Right cardiac atrium (tissue), 5 donors: ENCODE results near the gene OR52E6. TPM values are rescaled to one million over a fixed set of nuclear protein-coding genes. Genes with fewer than 3 reads are reported as not detected.

Experiments
- ATAC-seq, 2 donors: fragments of 200-7000 bp; cut with Tn5 transposase; one replicate each; pipeline versions ENCODE4 v1.8.0 to v1.9.1; 2020; ENCODE audit warnings: moderate library complexity in 2 of 2, mild to moderate bottlenecking in 1 of 2
- DNase-seq, 3 donors: peaks; one replicate each; pipeline ENCODE4 v3.0.0-alpha.2; 2020
- H3K27ac ChIP-seq: one replicate; pipeline ENCODE4 v1.5.1; 2013; ENCODE audit warnings: mild to moderate bottlenecking, low read length, control low read depth, moderate library complexity
- H3K27me3 ChIP-seq: one replicate; pipeline ENCODE4 v1.6.1; 2013; ENCODE audit not compliant: control insufficient read depth, insufficient read depth
- H3K4me1 ChIP-seq: one replicate; pipeline ENCODE4 v1.6.1; 2013; ENCODE audit warnings: low read length; ENCODE audit not compliant: control insufficient read depth, insufficient read depth
- H3K4me3 ChIP-seq: one replicate; pipeline ENCODE4 v1.5.1; 2013; ENCODE audit warnings: low read length, control low read depth
- H3K9me3 ChIP-seq: one replicate; pipeline ENCODE4 v1.6.1; 2013; ENCODE audit warnings: low read length; ENCODE audit not compliant: control insufficient read depth
- WGBS: extraction: QIAGEN DNeasy Blood & Tissue Kit; methylation state at CpG from one replicate; pipeline ENCODE4 v1.1.7; 2013; 5-methylcytosine and 5-hydroxymethylcytosine counted together
- intact Hi-C, 4 donors: fragments of 100-400 bp; cut with DNase I; formaldehyde crosslinking; loops; one replicate each; pipeline versions ENCODE4 v1.11.0 to v1.14.0; 2022 to 2023
- polyA plus RNA-seq: library from polyadenylated mRNA; stranded (reverse); fragments of 200-250 nt; gene quantifications from one replicate; pipeline ENCODE4 v1.2.3, GENCODE V29; 2013
- total RNA-seq, 4 donors: library from RNA; stranded (reverse); fragmentation: NEBNext Ultra II Directional; extraction: Animal tissue kit (Norgen Biotek cat#: 25700); gene quantifications; one replicate each; pipeline ENCODE4 v1.2.1, GENCODE V29; 2021
- donor health status: healthy with polysubstance abuse.
- donor health status: DM: no; HTN: yes; CAD: no.
- donor health status: DM: no; HTN: no; CAD: no.
- donor health status: DM: no; HTN: yes; CAD: no; lungs with severe emphysema.
- donor health status: DM: yes; HTN: yes; CAD: no.

OR52E6 gene
- total and polyA plus RNA-seq, 5 donors: not detected

DNA sequence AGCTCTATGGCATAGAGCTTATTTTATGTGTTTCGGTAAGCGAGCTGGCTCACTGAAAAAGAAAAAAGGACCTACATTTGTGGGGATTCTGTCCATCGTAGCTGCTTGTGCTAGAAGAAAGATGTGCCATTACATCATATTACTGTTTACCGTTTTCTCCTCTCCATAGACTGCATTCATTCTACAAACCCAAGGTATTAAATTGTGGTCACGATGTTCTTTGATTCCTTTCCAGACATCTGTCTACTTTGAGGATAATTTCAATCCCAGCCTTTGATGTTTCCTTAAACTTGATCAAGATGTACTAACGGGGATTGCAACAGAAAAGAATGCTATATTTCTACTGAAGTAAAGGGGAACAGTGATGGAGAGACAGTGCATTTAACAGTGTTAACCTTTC lies 45.2 kb downstream of the OR52E6 start:
- H3K4me1 ChIP-seq: no peaks in the 10 kb centered on the region
- WGBS: 83% methylated on average over 6 of the region's 6 CpGs
- H3K27me3 ChIP-seq: no peaks in the 10 kb centered on the region

GRCh38 chr11:5791165-5791564 lies 50.5 kb downstream of the OR52E6 start, which contains the start of gene OR52N1:
Gene OR52N1 (minus strand): TSS chr11:5791265. CDS start chr11:5788816, 2,449 bp downstream.
- ATAC-seq: no peak

More for the DNA sequence above, 45.2 kb downstream of the OR52E6 start:
- Histone ChIP-seq H3K9me3 (no peaks in the 10 kb centered on the region), H3K27ac (no peak overlapping the region), H3K4me3 (no peak overlapping the region)
- intact Hi-C loops: no loop called here
- ATAC-seq: no peak
- DNase-seq: no peak

More at GRCh38 chr11:5791165-5791564, 50.5 kb downstream of the OR52E6 start, which contains the start of gene OR52N1:
- no peak for DNase-seq
- Histone ChIP-seq H3K27me3 (no peaks in the 10 kb centered on the region), H3K9me3 (no peaks in the 10 kb centered on the region), H3K27ac (no peak within 1 kb of the TSS), H3K4me1 (no peaks in the 10 kb centered on the region), H3K4me3 (no peak within 1 kb of the TSS)
- intact Hi-C loops: no loop called here
- WGBS: 68% methylated on average over 3 of the region's 3 CpGs

Other genes starting within 250 kb of the OR52E6 start
- gene TRIM6, start 245.3 kb downstream of the OR52E6 start, total RNA-seq: 1 to 10 TPM in 3 of 4 donors, under 1 TPM in 1; 0.81 to 2.4 (median 2.0) TPM
- gene TRIM6, start 245.3 kb downstream of the OR52E6 start, polyA plus RNA-seq: 1.1 TPM
- 1 to 10 TPM; 2.5 to 3.5 (median 2.9) TPM for gene TRIM34, start 216.9 kb downstream of the OR52E6 start, total RNA-seq
- 1.8 TPM for gene TRIM34, start 216.9 kb downstream of the OR52E6 start, polyA plus RNA-seq
- 10 to 100 TPM in 2 of 4 donors, 1 to 10 TPM in 2; 7.9 to 11.7 (median 9.6) TPM for gene TRIM5, start 156.8 kb downstream of the OR52E6 start, total RNA-seq
- gene TRIM5, start 156.8 kb downstream of the OR52E6 start, polyA plus RNA-seq: 6.3 TPM
- 10 to 100 TPM; 23.1 to 24.2 (median 24.1) TPM for gene TRIM22, start 152.1 kb downstream of the OR52E6 start, total RNA-seq
- gene TRIM22, start 152.1 kb downstream of the OR52E6 start, polyA plus RNA-seq: 14.4 TPM
- gene OR56B1, start 105.4 kb downstream of the OR52E6 start, total RNA-seq: not detected
- gene OR56B1, start 105.4 kb downstream of the OR52E6 start, polyA plus RNA-seq: not detected
- not detected for gene OR52N4, start 87.7 kb downstream of the OR52E6 start, total RNA-seq
- not detected for gene OR52N4, start 87.7 kb downstream of the OR52E6 start, polyA plus RNA-seq
- not detected for gene OR52N5, start 58.5 kb downstream of the OR52E6 start, total RNA-seq
- gene OR52N5, start 58.5 kb downstream of the OR52E6 start, polyA plus RNA-seq: not detected
- gene OR52N1, start 50.6 kb downstream of the OR52E6 start, total RNA-seq: not detected
- not detected for gene OR52N1, start 50.6 kb downstream of the OR52E6 start, polyA plus RNA-seq
- not detected for gene OR52N2, start 33.0 kb downstream of the OR52E6 start, total RNA-seq
- gene OR52N2, start 33.0 kb downstream of the OR52E6 start, polyA plus RNA-seq: not detected
- not detected for gene OR52E8, start 15.8 kb upstream of the OR52E6 start, total RNA-seq
- not detected for gene OR52E8, start 15.8 kb upstream of the OR52E6 start, polyA plus RNA-seq
- not detected for gene OR52E4, start 38.7 kb upstream of the OR52E6 start, total RNA-seq
- gene OR52E4, start 38.7 kb upstream of the OR52E6 start, polyA plus RNA-seq: not detected
- gene OR52E5, start 51.3 kb upstream of the OR52E6 start, total RNA-seq: not detected
- not detected for gene OR52E5, start 51.3 kb upstream of the OR52E6 start, polyA plus RNA-seq
- not detected for gene OR56A3, start 100.4 kb upstream of the OR52E6 start, total RNA-seq
- gene OR56A3, start 100.4 kb upstream of the OR52E6 start, polyA plus RNA-seq: not detected
- not detected for gene OR56A5, start 126.6 kb upstream of the OR52E6 start, total RNA-seq
- not detected for gene OR56A5, start 126.6 kb upstream of the OR52E6 start, polyA plus RNA-seq
- not detected for gene OR52L1, start 145.1 kb upstream of the OR52E6 start, total RNA-seq
- gene OR52L1, start 145.1 kb upstream of the OR52E6 start, polyA plus RNA-seq: not detected
- not detected for gene OR56A4, start 165.0 kb upstream of the OR52E6 start, total RNA-seq
- gene OR56A4, start 165.0 kb upstream of the OR52E6 start, polyA plus RNA-seq: not detected
- gene OR56A1, start 188.9 kb upstream of the OR52E6 start, total RNA-seq: not detected
- gene OR56A1, start 188.9 kb upstream of the OR52E6 start, polyA plus RNA-seq: not detected